Subcutaneous abdominal adipose tissue (tissue), 5 donors: ENCODE data around the gene CIT.

ENCODE experiments used
- H3K27ac ChIP-seq: one replicate; pipeline ENCODE4 v1.7.0; 2013; ENCODE audit warnings: low read depth, mild to moderate bottlenecking, inconsistent platforms, low read length, moderate library complexity
- H3K27me3 ChIP-seq, 5 donors: one replicate each; pipeline ENCODE4 v1.7.0; 2013; ENCODE audit warnings: low read length in 5 of 5, inconsistent platforms in 1 of 5; ENCODE audit not compliant: control insufficient read depth in 5 of 5, insufficient read depth in 4 of 5
- H3K36me3 ChIP-seq, 5 donors: one replicate each; pipeline ENCODE4 v1.7.0; 2013; ENCODE audit warnings: low read length in 5 of 5; ENCODE audit not compliant: control insufficient read depth in 5 of 5, insufficient read depth in 5 of 5
- H3K4me1 ChIP-seq, 5 donors: one replicate each; pipeline ENCODE4 v1.7.0; 2013; ENCODE audit warnings: low read length in 5 of 5, mild to moderate bottlenecking in 3 of 5, moderate library complexity in 1 of 5; ENCODE audit not compliant: control insufficient read depth in 5 of 5, insufficient read depth in 5 of 5
- H3K4me3 ChIP-seq, 5 donors: one replicate each; pipeline ENCODE4 v1.7.0; 2013; ENCODE audit warnings: low read length in 5 of 5, low read depth in 1 of 5
- H3K9ac ChIP-seq, 5 donors: one replicate each; pipeline ENCODE4 v1.7.0; 2013; ENCODE audit warnings: low read length in 5 of 5, mild to moderate bottlenecking in 4 of 5, moderate library complexity in 3 of 5
- H3K9me3 ChIP-seq, 5 donors: one replicate each; pipeline ENCODE4 v1.7.0; 2013; ENCODE audit warnings: low read length in 5 of 5; ENCODE audit not compliant: control insufficient read depth in 5 of 5
- donor health status: healthy.
- donor health status: healthy.
- donor health status: healthy.
- donor health status: healthy.
- donor health status: healthy.

Gene CIT

GRCh38 chr12:119729871-119730270 is 147.2 kb downstream of the CIT start:
- H3K4me3 ChIP-seq = no peak overlapping the region
- H3K27me3 ChIP-seq = peaks cover 0 to 4% (median 0%) of the 10 kb centered on the region in 5 donors
- H3K9me3 ChIP-seq = no peaks in the 10 kb centered on the region
- no peak overlapping the region for H3K27ac ChIP-seq
- no peaks in the 10 kb centered on the region for H3K36me3 ChIP-seq
- no peak overlapping the region for H3K9ac ChIP-seq
- peaks cover 0 to 2% (median 0%) of the 10 kb centered on the region in 5 donors for H3K4me1 ChIP-seq

- H3K9ac ChIP-seq = no peak overlapping the region
- H3K9me3 ChIP-seq = no peaks in the 10 kb centered on the region
- H3K4me3 ChIP-seq = no peak overlapping the region
- no peak overlapping the region for H3K27ac ChIP-seq
- no peaks in the 10 kb centered on the region for H3K36me3 ChIP-seq
- no peaks in the 10 kb centered on the region for H3K27me3 ChIP-seq
- H3K4me1 ChIP-seq = no peaks in the 10 kb centered on the region
Observed at GRCh38 chr12:119728444-119728745, 148.7 kb downstream of the CIT start.

- Histone ChIP-seq H3K36me3 (no peaks in the 10 kb centered on the region), H3K27ac (no peak overlapping the region), H3K4me3 (no peak overlapping the region), H3K27me3 (no peaks in the 10 kb centered on the region), H3K9me3 (no peaks in the 10 kb centered on the region), H3K9ac (no peak overlapping the region), H3K4me1 (no peaks in the 10 kb centered on the region)
Observed at GRCh38 chr12:119727600-119728443, 149.3 kb downstream of the CIT start.

GRCh38 chr12:119725523-119725922 is 151.6 kb downstream of the CIT start:
- H3K9me3 ChIP-seq = no peaks in the 10 kb centered on the region
- H3K27ac ChIP-seq = no peak overlapping the region
- H3K36me3 ChIP-seq = no peaks in the 10 kb centered on the region

GRCh38 chr12:119721306-119721705 is 155.8 kb downstream of the CIT start:
- Histone ChIP-seq H3K9ac (no peak overlapping the region), H3K9me3 (no peaks in the 10 kb centered on the region), H3K4me1 (peaks cover 0 to 10% (median 6%) of the 10 kb centered on the region in 5 donors), H3K27me3 (no peaks in the 10 kb centered on the region), H3K4me3 (no peak overlapping the region), H3K27ac (no peak overlapping the region), H3K36me3 (no peaks in the 10 kb centered on the region)

More at GRCh38 chr12:119725523-119725922, 151.6 kb downstream of the CIT start:
- Histone ChIP-seq H3K27me3 (no peaks in the 10 kb centered on the region), H3K4me3 (no peak overlapping the region), H3K4me1 (no peaks in the 10 kb centered on the region), H3K9ac (no peak overlapping the region)

- H3K4me1 ChIP-seq = peaks cover 0 to 17% (median 6%) of the 10 kb centered on the region in 5 donors
- no peak overlapping the region for H3K27ac ChIP-seq
Observed at GRCh38 chr12:119720349-119720748, 156.8 kb downstream of the CIT start.

GRCh38 chr12:119718141-119718540 is 159.0 kb downstream of the CIT start:
- Histone ChIP-seq H3K27me3 (no peaks in the 10 kb centered on the region), H3K27ac (no peak overlapping the region), H3K4me1 (peaks cover 0 to 17% (median 6%) of the 10 kb centered on the region in 5 donors)

More at GRCh38 chr12:119720349-119720748, 156.8 kb downstream of the CIT start:
- H3K4me3 ChIP-seq = no peak overlapping the region
- no peaks in the 10 kb centered on the region for H3K27me3 ChIP-seq
- H3K36me3 ChIP-seq = no peaks in the 10 kb centered on the region
- H3K9me3 ChIP-seq = no peaks in the 10 kb centered on the region
- no peak overlapping the region for H3K9ac ChIP-seq

GRCh38 chr12:119715268-119715620 is 161.9 kb downstream of the CIT start:
- Histone ChIP-seq H3K36me3 (no peaks in the 10 kb centered on the region), H3K27ac (no peak overlapping the region), H3K9ac (no peak overlapping the region)

More at GRCh38 chr12:119718141-119718540, 159.0 kb downstream of the CIT start:
- no peaks in the 10 kb centered on the region for H3K36me3 ChIP-seq
- H3K9me3 ChIP-seq = peaks cover 0 to 2% (median 0%) of the 10 kb centered on the region in 5 donors
- no peak overlapping the region for H3K9ac ChIP-seq
- no peak overlapping the region for H3K4me3 ChIP-seq

GRCh38 chr12:119714614-119715267 is 162.4 kb downstream of the CIT start:
- H3K36me3 ChIP-seq = no peaks in the 10 kb centered on the region
- H3K9ac ChIP-seq = no peak overlapping the region
- peaks cover 0 to 2% (median 0%) of the 10 kb centered on the region in 5 donors for H3K9me3 ChIP-seq
- no peak overlapping the region for H3K4me3 ChIP-seq
- H3K27ac ChIP-seq = no peak overlapping the region
- H3K27me3 ChIP-seq = no peaks in the 10 kb centered on the region
- H3K4me1 ChIP-seq = peaks cover 0 to 17% (median 6%) of the 10 kb centered on the region in 5 donors

More at GRCh38 chr12:119715268-119715620, 161.9 kb downstream of the CIT start:
- Histone ChIP-seq H3K27me3 (no peaks in the 10 kb centered on the region), H3K4me3 (no peak overlapping the region), H3K4me1 (peaks cover 0 to 17% (median 6%) of the 10 kb centered on the region in 5 donors), H3K9me3 (peaks cover 0 to 2% (median 0%) of the 10 kb centered on the region in 5 donors)

- Histone ChIP-seq H3K9ac (no peak overlapping the region), H3K27ac (no peak overlapping the region), H3K4me3 (no peak overlapping the region), H3K36me3 (no peaks in the 10 kb centered on the region), H3K9me3 (peaks cover 0 to 2% (median 0%) of the 10 kb centered on the region in 5 donors), H3K4me1 (peaks cover 0 to 15% (median 6%) of the 10 kb centered on the region in 5 donors), H3K27me3 (no peaks in the 10 kb centered on the region)
Observed at GRCh38 chr12:119713551-119714031, 163.5 kb downstream of the CIT start.
